Lower leg skin (tissue), 3 donors: Measurements from ENCODE around the gene CRISPLD2.

Source experiments
- CTCF ChIP-seq, 3 donors: fragments of 450-650 bp; IDR thresholded peaks; one replicate each; pipeline ENCODE4 v1.5.1; 2016; ENCODE audit warnings: antibody characterized with exemption in 3 of 3, mild to moderate bottlenecking in 3 of 3, moderate library complexity in 2 of 3
- POLR2A ChIP-seq, 2 donors: fragments of 450-650 bp; IDR thresholded peaks; one replicate each; pipeline ENCODE4 v1.6.1; 2016 to 2017; ENCODE audit warnings: antibody characterized with exemption in 2 of 2, mild to moderate bottlenecking in 1 of 2, moderate library complexity in 1 of 2

DNA sequence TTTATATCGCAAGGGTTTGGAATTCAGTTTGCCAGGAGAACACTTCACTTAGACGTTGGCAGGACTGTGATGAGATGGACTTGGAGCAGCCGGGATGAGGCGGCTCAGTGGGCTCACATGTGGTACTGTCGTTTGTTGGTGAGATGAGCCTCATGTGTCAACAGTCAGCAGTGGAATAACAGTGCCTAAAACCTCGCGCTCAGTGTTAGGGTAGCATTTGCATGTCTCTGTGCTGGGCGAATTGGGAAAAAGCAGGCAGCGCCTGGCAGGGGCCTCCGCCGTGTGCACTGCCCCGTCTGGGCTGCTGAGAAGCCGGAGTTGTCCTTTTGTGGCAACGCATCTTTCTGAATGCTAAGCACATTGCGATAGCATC is 49.7 kb downstream of the CRISPLD2 start:
- TF ChIP-seq CTCF (IDR thresholded peaks at IDR 0.05) (no peak), POLR2A (IDR thresholded peaks at IDR 0.05) (no peak)
